Gastrocnemius medialis (tissue), 4 donors: ENCODE results near the gene IGF2BP2.

Experiments used
- CTCF ChIP-seq, 5 experiments: fragments of 450-650 bp in 3 of 5; fragments of 200-600 bp in 2 of 5; sonication (generic) in 2 of 5; IDR thresholded peaks in 4 of 5; conservative IDR thresholded peaks in 1 of 5; 1 replicate in 4 of 5; 2 replicates in 1 of 5; pipeline ENCODE4 v1.5.1; 2016 to 2019; ENCODE audit warnings: antibody characterized with exemption in 5 of 5, mild to moderate bottlenecking in 3 of 5, moderate library complexity in 3 of 5
- POLR2A ChIP-seq, 2 donors: fragments of 450-650 bp; IDR thresholded peaks; one replicate each; pipeline ENCODE4 v1.6.1; 2017; ENCODE audit warnings: antibody characterized with exemption in 2 of 2, mild to moderate bottlenecking in 2 of 2, moderate library complexity in 2 of 2

GRCh38 chr3:185708392-185708791 lies 116.5 kb downstream of the IGF2BP2 start:
- TF ChIP-seq POLR2A (IDR thresholded peaks at IDR 0.05) (no peak), CTCF (IDR thresholded peaks at IDR 0.05 in 4 of 5, conservative IDR thresholded peaks at IDR 0.05 in 1 of 5) (no peak)
